Measurements from ENCODE around the gene ARL3.
"Not testable (repeated sequence)": the region's sequence is repeated elsewhere in the genome, so short reads cannot be mapped to it uniquely, and the experiment has no call there.

The ARL3 gene

DNA sequence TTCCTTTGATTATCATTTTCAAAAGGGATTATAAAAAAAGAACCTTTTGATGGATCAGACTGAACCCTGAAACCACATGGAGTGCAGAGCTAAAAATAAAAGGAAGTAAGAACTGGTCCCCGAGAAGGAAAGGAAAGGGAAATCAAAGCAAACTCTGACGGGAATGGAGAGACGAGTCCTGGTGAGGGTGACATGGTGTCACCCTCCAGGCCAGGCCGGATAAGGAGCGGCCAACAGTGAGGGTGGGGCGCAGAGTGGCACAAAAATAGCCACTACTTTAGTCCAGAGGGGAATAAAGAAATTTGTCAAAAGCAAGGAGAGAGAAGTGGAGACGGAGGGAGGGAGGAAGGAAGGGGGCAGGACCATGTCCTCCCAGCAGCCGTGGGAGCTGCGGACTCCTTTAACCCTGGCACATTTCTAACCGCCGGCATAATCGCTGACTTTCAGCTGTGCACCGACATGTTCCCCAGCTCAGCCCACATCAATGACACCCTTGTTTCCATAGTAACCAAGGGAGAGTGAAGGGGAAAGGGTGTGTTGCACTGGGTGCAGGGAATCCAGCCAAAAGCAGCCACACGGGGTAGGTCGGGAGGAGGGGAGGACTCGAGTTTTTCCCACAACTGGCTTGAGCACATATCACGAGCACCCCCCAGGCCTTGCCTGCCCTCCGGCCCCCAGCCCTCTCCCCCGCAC lies 40.2 kb downstream of the ARL3 start:
- DNase-seq (ENCODE audit: low read depth), result peak; percentile 80

DNA sequence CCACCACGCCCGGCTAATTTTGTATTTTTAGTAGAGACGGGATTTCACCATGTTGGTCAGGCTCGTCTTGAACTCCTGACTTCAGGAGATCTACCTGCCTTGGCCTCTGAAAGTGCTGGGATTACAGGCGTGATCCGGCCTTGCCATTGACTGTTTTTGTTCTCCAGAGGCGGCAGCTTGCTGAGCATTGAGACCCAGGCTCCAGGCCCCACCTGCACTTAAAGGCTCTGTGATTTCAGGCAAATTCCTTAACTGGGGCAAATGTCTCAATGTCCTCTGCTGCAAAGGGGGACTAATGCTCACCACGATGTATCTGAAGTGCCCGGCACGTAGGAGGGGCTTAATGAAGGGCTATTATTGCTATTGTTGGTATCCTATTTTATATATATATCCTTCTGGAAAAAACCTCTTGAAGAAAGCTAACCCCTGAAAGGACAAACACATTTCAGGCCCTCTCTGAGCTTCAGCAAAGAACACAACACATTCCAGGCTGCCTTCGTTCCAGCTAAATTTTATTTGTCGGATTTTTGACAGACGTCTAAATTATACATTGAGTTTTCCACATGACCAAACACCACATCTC lies 40.9 kb downstream of the ARL3 start:
- no peak for DNase-seq (ENCODE audit: low read depth)

DNA sequence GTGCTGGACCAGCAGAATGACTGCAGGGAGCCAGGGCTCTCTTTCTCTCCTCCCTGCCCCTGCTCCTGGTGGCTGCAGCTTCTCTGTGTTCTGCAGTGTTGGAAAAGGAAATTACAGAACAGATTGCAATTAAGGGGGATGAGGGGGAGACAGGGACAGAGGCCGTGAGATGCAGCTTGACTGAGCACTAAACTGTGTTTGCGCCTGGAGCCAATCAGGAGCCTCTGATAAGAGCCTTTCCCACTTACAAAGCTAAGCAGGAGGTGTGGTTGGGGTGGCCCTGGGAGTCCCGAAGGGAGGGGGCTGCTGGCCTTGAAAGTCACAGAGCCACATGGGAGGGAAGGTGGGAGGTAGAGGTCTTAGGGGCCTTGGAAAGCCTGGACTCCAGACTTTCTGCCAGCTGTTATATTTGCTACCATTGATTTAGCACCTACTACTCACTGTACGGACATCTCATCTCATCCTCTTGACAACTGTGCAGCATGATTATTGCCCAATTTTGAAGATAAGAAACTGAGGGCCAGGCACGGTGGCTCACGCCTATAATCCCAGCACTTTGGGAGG lies 43.2 kb downstream of the ARL3 start:
- DNase-seq (ENCODE audit: low read depth), result no peak

DNA sequence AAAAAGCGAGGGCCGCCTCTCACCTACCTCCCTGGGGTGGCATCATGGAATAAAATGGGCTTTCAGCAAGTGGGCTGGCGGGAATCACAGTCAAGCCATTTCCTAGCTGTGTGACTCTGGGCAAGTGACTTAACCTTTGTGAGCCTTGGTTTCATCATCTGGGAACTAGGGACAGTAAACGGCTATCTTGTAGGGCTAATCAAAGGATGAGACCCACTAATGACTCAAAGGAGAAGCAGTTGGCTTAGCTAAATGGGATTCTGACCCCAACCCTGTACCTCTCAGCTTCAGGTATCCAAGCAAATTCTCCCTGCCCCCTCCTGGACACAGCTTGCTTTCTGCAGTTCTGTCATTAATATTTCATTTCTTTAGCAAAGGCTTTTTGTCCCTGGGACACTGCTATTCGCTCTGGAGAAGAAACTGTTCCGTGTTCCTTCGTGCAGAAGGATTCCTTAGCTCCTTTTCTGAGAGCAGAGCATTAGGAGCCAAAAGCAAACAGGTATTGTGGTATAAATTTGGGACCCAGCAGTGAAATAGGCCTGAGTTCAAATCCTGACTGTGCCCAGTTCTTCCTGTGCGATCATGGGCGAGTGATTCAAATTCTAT lies 44.0 kb downstream of the ARL3 start:
- no peak for DNase-seq (ENCODE audit: low read depth)

DNA sequence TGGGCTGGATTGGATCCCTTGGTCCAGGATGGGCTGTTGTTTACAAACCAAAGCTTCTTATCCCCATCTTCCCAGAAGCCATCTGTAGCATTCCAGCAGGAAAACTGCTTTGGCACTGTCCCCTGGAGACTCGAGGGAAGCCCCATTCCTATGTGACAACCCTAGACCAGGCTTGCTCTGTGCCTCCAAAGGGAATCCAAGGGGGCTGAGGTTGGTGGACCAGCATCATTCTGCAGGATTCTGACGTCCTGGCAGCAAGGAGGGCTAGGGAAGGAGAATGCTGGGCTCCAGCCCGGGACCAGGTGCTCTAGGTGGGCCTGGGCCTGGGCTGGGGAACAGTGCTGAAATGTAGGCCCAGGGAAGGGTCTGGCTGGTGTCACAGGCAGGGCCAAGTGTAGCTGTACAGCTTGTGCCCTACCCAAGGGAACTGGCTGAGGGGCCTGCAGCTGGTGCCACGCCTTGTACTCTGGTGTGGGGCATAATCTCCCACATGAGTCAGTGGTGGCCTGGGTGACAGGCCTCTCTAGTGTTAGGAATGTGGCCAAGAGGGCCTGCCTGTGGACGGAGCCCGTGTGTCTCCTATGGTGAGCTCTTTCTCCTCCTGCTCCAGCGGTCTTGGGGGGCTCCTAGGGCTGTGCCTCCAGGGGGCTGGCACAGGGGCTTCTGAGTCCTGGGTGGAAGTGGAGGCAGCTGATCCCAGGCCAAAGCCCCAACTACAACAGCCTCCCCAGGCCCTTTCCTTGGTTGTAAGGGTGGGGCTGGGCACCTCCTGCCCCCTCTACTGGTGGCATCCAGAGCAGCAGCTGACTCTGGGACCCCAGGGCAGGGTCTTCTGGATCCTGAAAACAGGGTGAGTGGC lies 44.8 kb downstream of the ARL3 start:
- DNase-seq (ENCODE audit: low read depth), result no peak

DNA sequence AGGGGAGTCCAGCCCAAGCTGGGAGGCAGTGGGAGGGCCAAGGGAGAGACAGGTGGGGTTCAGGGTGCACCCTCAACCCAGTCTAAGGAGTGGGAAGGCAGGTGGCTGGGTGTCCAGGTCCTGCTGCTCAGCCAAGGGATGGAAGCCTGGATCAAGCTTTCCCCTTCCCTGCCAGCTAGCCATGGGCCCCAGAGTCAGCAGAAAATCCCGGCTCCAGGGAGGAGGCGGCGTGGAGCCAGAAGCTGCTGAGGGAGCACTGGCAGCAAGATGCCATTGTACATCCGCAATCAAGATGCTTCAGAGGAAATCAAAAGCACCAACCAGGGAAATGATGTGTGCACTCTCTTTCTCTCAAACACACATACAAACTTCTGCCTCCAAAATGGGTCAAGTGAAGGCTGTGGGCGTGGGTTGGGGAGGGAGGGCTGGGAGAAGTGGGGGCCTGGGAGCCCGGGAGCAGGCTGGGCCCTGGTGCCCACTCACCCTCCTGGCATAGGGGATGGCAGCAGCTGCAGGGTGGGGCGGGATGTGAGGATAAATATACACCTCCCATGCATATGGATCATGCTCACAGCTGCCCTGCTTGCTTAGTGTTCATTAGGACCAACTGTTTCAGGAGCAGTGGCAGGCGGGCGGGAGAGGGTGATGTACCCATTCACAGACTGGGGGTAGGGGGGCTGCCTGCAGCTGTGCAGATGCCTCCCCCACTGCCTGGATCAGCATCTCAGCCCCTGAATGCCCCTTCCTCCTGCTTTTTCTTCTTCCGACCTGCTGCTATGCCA lies 45.7 kb downstream of the ARL3 start:
- no peak for DNase-seq (ENCODE audit: low read depth)

DNA sequence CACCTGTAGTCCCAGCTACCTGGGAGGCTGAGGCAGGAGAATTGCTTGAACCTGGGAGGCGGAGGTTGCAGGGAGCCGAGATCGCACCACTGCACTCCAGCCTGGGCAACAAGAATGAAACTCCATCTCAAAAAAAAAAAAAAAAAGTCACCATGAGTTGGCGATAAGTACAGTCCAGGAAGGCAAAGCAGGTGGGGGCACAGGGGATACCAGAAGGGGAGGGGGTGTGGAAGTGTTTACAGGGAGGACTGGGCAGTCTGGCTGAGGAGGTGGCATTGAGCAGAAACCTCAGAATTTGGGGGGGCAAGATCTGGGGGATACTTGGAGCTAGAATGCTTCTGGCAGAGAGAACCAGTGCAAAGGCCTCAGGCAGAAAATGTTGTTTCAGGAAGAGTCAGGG lies 46.8 kb downstream of the ARL3 start:
- not testable (repeated sequence) for DNase-seq (ENCODE audit: low read depth)

DNA sequence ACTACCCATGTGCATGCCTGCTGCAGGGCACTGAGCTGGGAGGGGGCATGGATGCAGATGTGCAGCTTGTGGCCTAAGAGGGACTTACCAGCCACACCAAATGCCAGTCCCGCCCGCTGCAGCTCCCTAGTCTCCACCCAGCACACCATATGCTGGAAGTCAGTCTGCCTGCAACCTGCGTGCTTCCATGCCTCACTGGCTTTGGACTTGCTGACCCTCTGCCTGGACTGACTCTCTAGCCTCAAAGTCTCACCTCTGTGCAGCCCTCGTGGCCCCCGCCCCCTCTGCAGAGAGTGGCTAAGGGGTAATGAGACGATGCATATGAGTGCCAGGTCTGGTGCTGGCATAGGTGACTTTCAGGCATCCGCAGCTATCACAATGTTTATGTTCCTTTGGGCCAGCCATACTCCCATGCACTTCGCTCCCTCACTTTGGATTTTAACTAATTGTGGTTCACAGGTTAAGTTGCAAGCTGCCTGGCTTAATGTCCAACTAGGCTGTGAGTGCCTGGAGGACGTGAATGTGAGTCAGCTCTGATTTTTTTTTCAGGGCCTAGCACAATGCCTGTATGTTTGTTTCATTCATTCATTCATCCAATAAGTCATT lies 48.2 kb downstream of the ARL3 start:
- DNase-seq (ENCODE audit: low read depth), result no peak

GRCh38 chr10:102661658-102662028 lies 52.6 kb downstream of the ARL3 start:
- no peak for DNase-seq (ENCODE audit: low read depth)

GRCh38 chr10:102660888-102661657 lies 53.1 kb downstream of the ARL3 start:
- peak; percentile 37 for DNase-seq (ENCODE audit: low read depth)

GRCh38 chr10:102658802-102659201 lies 55.4 kb downstream of the ARL3 start:
- DNase-seq (ENCODE audit: low read depth), result no peak

- no peak for DNase-seq (ENCODE audit: low read depth)
Measured at GRCh38 chr10:102657984-102658724, 56.0 kb downstream of the ARL3 start.

GRCh38 chr10:102657451-102657850 lies 56.7 kb downstream of the ARL3 start:
- DNase-seq (ENCODE audit: low read depth), result no peak

DNA sequence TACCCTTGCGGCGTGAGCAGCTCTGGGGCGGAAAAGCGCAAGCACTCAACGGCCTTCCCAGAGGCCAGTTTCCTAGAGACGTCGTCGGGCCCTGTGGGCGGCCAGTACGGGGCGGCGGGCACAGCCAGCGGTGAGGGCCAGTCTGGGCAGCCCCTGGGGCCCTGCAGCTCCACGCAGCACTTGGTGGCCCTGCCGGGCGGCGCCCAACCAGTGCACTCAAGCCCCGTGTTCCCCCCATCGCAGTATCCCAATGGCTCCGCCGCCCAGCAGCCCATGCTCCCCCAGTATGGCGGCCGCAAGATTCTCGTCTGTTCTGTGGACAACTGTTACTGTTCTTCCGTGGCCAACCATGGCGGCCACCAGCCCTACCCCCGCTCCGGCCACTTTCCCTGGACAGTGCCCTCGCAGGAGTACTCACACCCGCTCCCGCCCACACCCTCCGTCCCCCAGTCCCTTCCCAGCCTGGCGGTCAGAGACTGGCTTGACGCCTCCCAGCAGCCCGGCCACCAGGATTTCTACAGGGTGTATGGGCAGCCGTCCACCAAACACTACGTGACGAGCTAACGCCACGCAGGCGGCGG lies 57.3 kb downstream of the ARL3 start:
- DNase-seq (ENCODE audit: low read depth), result no peak

DNA sequence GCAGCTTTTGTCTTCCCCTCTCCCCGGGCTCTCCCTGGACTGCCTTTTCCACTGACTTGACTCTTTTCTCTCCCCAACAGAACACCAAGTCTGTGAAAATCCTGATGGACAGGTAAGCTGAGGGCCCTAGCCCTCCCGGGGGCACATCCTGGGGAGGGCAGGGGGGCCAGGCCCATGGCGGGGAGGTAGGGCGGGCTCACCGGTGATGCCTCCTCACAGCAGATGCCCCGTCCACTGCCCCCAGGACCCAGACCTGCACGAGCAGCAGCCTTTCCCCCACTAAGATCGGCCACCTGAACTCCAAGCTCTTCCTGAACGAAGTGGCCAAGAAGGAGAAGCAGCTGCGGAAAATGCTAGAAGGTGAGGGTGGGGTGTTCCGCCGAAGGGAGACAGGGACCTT lies 58.2 kb downstream of the ARL3 start:
- DNase-seq (ENCODE audit: low read depth), result no peak

DNA sequence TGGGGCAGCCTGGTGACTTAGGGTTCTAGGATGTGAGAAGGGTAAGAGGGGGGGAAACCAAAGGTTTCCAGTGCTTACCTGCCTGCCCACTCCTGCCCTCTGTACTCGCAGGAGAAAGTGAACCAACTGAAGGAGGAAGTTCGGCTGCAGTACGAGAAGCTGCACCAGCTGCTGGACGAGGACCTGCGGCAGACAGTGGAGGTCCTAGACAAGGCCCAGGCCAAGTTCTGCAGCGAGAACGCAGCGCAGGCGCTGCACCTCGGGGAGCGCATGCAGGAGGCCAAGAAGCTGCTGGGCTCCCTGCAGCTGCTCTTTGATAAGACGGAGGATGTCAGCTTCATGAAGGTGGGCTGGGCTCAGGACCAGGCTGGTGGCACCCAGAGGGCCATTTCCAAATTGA lies 59.2 kb downstream of the ARL3 start:
- DNase-seq (ENCODE audit: low read depth), result no peak

- DNase-seq (ENCODE audit: low read depth), result no peak
Measured at GRCh38 chr10:102654566-102654965, 59.6 kb downstream of the ARL3 start.

DNA sequence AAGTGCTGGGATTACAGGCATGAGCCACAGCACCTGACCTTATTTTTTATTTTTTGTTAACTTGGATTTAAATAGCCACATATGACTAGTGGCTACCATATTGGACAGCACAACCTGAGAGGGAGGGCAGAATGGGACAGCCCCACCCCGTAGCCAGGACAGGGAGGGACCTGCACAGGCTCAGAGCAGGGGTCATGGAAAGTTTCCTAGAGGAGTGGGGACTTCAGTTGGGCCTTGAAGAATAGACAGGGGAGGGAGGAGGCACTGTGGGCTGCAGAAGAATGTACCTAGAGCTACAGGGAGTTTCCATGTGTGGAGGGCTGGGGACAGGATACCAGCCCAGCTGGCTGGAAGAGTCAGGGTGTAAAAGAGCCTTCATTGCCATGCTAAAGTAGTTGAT lies 61.1 kb downstream of the ARL3 start:
- no peak for DNase-seq (ENCODE audit: low read depth)
